Astrocyte (in vitro differentiated cells and primary cell): ENCODE data around the gene FAM174C. TPM values are rescaled to one million over a fixed set of nuclear protein-coding genes. Genes with fewer than 3 reads are reported as not detected.

Source experiments
- DNase-seq: peaks from one replicate; pipeline ENCODE4 v3.0.0-alpha.2; 2010; ENCODE audit warnings: low read depth
- FAIRE-seq: peaks from 2 replicates; lab custom pipeline; 2011; peaks lifted over from hg19 to GRCh38; lab: Jason Lieb, UNC
- H2AFZ ChIP-seq: 2 replicates; pipeline ENCODE4 v1.6.0; 2012; ENCODE audit warnings: low read depth, low read length, inconsistent platforms
- H3K27ac ChIP-seq: 2 replicates; pipeline ENCODE4 v1.5.1; 2011; ENCODE audit warnings: low read depth, low read length, inconsistent platforms
- H3K27me3 ChIP-seq: 2 replicates; pipeline ENCODE4 v1.6.0; 2011; ENCODE audit warnings: low read length, inconsistent platforms; ENCODE audit not compliant: insufficient read depth
- H3K36me3 ChIP-seq: 2 replicates; pipeline ENCODE4 v1.5.1; 2011; ENCODE audit warnings: low read length, inconsistent platforms; ENCODE audit not compliant: insufficient read depth
- H3K4me1 ChIP-seq: 2 replicates; pipeline ENCODE4 v1.5.1; 2011; ENCODE audit warnings: low read length, inconsistent platforms; ENCODE audit not compliant: insufficient read depth
- H3K4me2 ChIP-seq: 2 replicates; pipeline ENCODE4 v1.6.0; 2012; ENCODE audit warnings: low read length, inconsistent platforms
- H3K4me3 ChIP-seq: 2 replicates; pipeline ENCODE4 v1.5.1; 2011; ENCODE audit warnings: low read depth, mild to moderate bottlenecking, low read length, inconsistent platforms; ENCODE audit not compliant: insufficient read depth
- H3K79me2 ChIP-seq: 2 replicates; pipeline ENCODE4 v1.6.0; 2012; ENCODE audit warnings: mild to moderate bottlenecking, low read length, inconsistent platforms; ENCODE audit not compliant: insufficient read depth
- H3K9ac ChIP-seq: 2 replicates; pipeline ENCODE4 v1.6.0; 2012; ENCODE audit warnings: mild to moderate bottlenecking, low read length, inconsistent platforms
- H3K9me3 ChIP-seq: 2 replicates; pipeline ENCODE4 v1.5.1; 2012; ENCODE audit warnings: low read depth, mild to moderate bottlenecking, low read length, inconsistent platforms; ENCODE audit not compliant: insufficient read depth
- H4K20me1 ChIP-seq: 2 replicates; pipeline ENCODE4 v1.6.0; 2012; ENCODE audit warnings: low read length, inconsistent platforms; ENCODE audit not compliant: insufficient read depth
- H3K27ac Mint-ChIP-seq: one replicate; pipeline ENCODE4 v1.8.0; 2021; ENCODE audit warnings: mild to moderate bottlenecking, mixed read lengths; ENCODE audit not compliant: unreplicated experiment
- H3K27me3 Mint-ChIP-seq: one replicate; pipeline ENCODE4 v1.8.0; 2021; ENCODE audit warnings: low read depth, mixed read lengths; ENCODE audit not compliant: unreplicated experiment
- H3K36me3 Mint-ChIP-seq: one replicate; pipeline ENCODE4 v1.8.0; 2021; ENCODE audit warnings: low read depth, mixed read lengths; ENCODE audit not compliant: unreplicated experiment
- H3K4me1 Mint-ChIP-seq: one replicate; pipeline ENCODE4 v1.8.0; 2021; ENCODE audit warnings: low read depth, mixed read lengths; ENCODE audit not compliant: unreplicated experiment
- H3K4me3 Mint-ChIP-seq: one replicate; pipeline ENCODE4 v1.8.0; 2021; ENCODE audit warnings: mild to moderate bottlenecking, moderate library complexity, mixed read lengths; ENCODE audit not compliant: unreplicated experiment
- H3K9me3 Mint-ChIP-seq: one replicate; pipeline ENCODE4 v1.8.0; 2021; ENCODE audit warnings: mild to moderate bottlenecking, mixed read lengths; ENCODE audit not compliant: unreplicated experiment
- EZH2 ChIP-seq: IDR thresholded peaks from 2 replicates; pipeline ENCODE4 v1.6.1; 2012; ENCODE audit warnings: mild to moderate bottlenecking, low read length, inconsistent platforms; ENCODE audit not compliant: insufficient read depth
- total RNA-seq: library from RNA; stranded (reverse); gene quantifications from 2 replicates; pipeline ENCODE4 v1.2.1, GENCODE V29; 2021
- TF ChIP-seq, protein P1 (sequence below): IDR thresholded peaks from 2 replicates; pipeline ENCODE4 v1.5.1; 2011; ENCODE audit warnings: low read depth, mild to moderate bottlenecking, inconsistent platforms, low read length, moderate library complexity; ENCODE audit not compliant: insufficient read depth

Gene FAM174C
- total RNA-seq, 1 donor from 2014 or later = 50.5 TPM

DNA sequence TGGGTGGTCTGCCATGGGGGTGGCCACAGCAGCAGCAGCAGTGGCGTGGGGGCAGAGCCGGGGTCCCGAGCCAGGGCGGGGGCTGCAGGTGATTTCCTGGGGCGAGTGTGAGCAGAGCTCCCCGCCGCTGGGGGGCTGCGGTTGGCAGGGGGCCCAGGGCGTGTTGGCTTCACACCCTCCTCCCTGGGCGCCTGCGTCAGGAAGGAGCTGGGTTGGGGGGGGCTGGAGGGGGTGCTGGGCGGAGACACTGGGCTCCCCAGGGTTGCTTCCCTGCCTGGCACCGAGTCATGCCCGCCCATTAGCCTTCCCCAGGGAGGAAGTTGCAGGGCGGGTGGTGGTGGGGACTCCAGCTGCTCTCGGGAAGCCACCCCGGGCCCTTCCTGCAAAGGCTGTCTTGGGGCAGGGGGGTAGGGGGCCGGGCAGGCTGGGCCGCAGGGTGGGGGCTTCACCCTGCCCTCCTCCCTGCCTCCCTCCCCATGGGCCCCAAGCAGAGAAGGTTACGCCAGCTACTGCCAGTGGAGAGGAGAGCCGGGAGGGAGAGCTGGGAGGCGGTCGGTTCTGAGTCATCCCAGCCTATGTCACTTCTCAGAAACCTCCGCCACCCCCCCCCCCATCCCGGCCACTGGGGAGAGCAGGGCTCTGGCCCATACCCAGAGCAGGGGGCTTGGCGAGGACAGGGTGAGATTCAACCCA is 22.4 kb upstream of the FAM174C start:
- H3K9me3 Mint-ChIP-seq = no peaks in the 10 kb centered on the region
- peak overlapping the region; percentile 88 for H3K9ac ChIP-seq
- H3K27ac Mint-ChIP-seq = peak overlapping the region; percentile 87
- peaks cover 42% of the 10 kb centered on the region for H3K4me1 ChIP-seq
- H3K4me1 Mint-ChIP-seq = peaks cover 10% of the 10 kb centered on the region
- H3K27ac ChIP-seq = peak overlapping the region; percentile 89
- peaks cover 78% of the 10 kb centered on the region for H3K79me2 ChIP-seq
- H3K4me3 ChIP-seq = peak overlapping the region; percentile 84
- H3K36me3 ChIP-seq = peaks cover 24% of the 10 kb centered on the region
- FAIRE-seq (no peak), DNase-seq (peak; percentile 95)
- no peak overlapping the region for H2AFZ ChIP-seq
- H3K4me3 Mint-ChIP-seq = peak overlapping the region; percentile 57
- H3K36me3 Mint-ChIP-seq = peaks cover 6% of the 10 kb centered on the region
- TF ChIP-seq, protein P1, sequence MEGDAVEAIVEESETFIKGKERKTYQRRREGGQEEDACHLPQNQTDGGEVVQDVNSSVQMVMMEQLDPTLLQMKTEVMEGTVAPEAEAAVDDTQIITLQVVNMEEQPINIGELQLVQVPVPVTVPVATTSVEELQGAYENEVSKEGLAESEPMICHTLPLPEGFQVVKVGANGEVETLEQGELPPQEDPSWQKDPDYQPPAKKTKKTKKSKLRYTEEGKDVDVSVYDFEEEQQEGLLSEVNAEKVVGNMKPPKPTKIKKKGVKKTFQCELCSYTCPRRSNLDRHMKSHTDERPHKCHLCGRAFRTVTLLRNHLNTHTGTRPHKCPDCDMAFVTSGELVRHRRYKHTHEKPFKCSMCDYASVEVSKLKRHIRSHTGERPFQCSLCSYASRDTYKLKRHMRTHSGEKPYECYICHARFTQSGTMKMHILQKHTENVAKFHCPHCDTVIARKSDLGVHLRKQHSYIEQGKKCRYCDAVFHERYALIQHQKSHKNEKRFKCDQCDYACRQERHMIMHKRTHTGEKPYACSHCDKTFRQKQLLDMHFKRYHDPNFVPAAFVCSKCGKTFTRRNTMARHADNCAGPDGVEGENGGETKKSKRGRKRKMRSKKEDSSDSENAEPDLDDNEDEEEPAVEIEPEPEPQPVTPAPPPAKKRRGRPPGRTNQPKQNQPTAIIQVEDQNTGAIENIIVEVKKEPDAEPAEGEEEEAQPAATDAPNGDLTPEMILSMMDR = no peak
- TF ChIP-seq EZH2 = no peak
- no peaks in the 10 kb centered on the region for H3K27me3 Mint-ChIP-seq
- peaks cover 61% of the 10 kb centered on the region for H4K20me1 ChIP-seq
- no peaks in the 10 kb centered on the region for H3K9me3 ChIP-seq
- H3K27me3 ChIP-seq = no peaks in the 10 kb centered on the region
- H3K4me2 ChIP-seq = peak overlapping the region; percentile 100

DNA sequence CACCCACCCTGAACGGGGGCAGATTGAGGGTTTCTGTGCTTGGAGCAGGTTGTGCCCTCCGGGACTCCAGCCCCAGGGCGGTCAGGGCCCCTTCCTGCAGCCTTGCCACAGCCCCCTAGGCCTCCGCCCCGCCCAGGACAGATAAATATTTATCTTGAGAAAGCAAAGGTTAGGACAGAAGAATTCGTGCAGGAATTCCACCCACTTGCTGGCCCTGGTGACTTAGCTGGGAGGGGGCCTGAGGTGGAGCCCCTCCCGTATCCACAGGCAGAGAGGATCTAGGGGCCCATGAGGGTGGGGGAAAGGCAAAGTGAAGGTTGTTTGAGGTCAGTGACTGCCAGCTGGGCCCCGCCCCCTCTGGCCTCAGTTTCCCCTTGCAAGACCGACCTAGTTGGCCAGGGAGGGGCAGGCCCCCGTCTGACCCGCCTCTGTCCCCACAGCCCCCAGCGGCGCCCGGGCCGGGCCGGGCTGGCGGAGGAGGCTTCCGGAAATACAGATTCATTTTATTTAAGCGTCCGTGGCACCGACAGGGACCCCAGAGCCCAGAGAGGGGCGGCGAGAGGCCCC is 21.7 kb upstream of the FAM174C start:
- DNase-seq = peak; percentile 80
- Histone ChIP-seq H3K9ac (peak overlapping the region; percentile 88), H3K79me2 (peaks cover 76% of the 10 kb centered on the region)

More for the DNA sequence above, 21.7 kb upstream of the FAM174C start:
- Mint-ChIP-seq H3K36me3 (peaks cover 6% of the 10 kb centered on the region), H3K4me1 (peaks cover 10% of the 10 kb centered on the region), H3K27me3 (no peaks in the 10 kb centered on the region), H3K4me3 (peak overlapping the region; percentile 57), H3K9me3 (no peaks in the 10 kb centered on the region), H3K27ac (peak overlapping the region; percentile 87)
- Histone ChIP-seq H3K4me3 (peak overlapping the region; percentile 48), H3K9me3 (no peaks in the 10 kb centered on the region), H3K4me1 (peaks cover 43% of the 10 kb centered on the region), H3K4me2 (peak overlapping the region; percentile 100), H3K27ac (peak overlapping the region; percentile 89), H2AFZ (no peak overlapping the region), H4K20me1 (peaks cover 67% of the 10 kb centered on the region), H3K27me3 (no peaks in the 10 kb centered on the region), H3K36me3 (peaks cover 24% of the 10 kb centered on the region)
- no peak for TF ChIP-seq EZH2
- TF ChIP-seq, protein P1 = no peak
- FAIRE-seq = no peak
